H9 (cell line): ENCODE data around the gene COA1. TPM values are rescaled to one million over a fixed set of nuclear protein-coding genes. Genes with fewer than 3 reads are reported as not detected.

Experiments
- DNase-seq: peaks from one replicate; pipeline ENCODE4 v3.0.0-alpha.2; 2017
- H2AFZ ChIP-seq: one replicate; pipeline ENCODE4 v1.6.1; 2013; ENCODE audit warnings: mild to moderate bottlenecking, low read length, control low read depth, moderate library complexity
- H2AK5ac ChIP-seq: 2 replicates; pipeline ENCODE4 v1.6.1; 2013; ENCODE audit warnings: low read length, control low read depth, mixed read lengths; ENCODE audit not compliant: insufficient read length
- H2BK120ac ChIP-seq: one replicate; pipeline ENCODE4 v1.6.1; 2013; ENCODE audit warnings: low read depth, mild to moderate bottlenecking, low read length, control low read depth, inconsistent platforms; ENCODE audit not compliant: poor library complexity, severe bottlenecking
- H2BK12ac ChIP-seq: 2 replicates; pipeline ENCODE4 v1.6.1; 2013; ENCODE audit warnings: low read length, control low read depth, mixed read lengths, low read depth; ENCODE audit not compliant: insufficient read length
- H2BK15ac ChIP-seq: 2 replicates; pipeline ENCODE4 v1.6.1; 2013; ENCODE audit warnings: low read depth, low read length, control low read depth
- H2BK20ac ChIP-seq: one replicate; pipeline ENCODE4 v1.6.1; 2013; ENCODE audit warnings: low read depth, mild to moderate bottlenecking, low read length, control low read depth, inconsistent platforms; ENCODE audit not compliant: poor library complexity, severe bottlenecking
- H2BK5ac ChIP-seq: 2 replicates; pipeline ENCODE4 v1.6.1; 2013; ENCODE audit warnings: low read length, control low read depth, mixed read lengths; ENCODE audit not compliant: insufficient read length
- H3K14ac ChIP-seq: 2 replicates; pipeline ENCODE4 v1.6.1; 2013; ENCODE audit warnings: low read length, control low read depth; ENCODE audit not compliant: insufficient read depth
- H3K18ac ChIP-seq: 2 replicates; pipeline ENCODE4 v1.6.1; 2013; ENCODE audit warnings: low read depth, mild to moderate bottlenecking, mixed read lengths, low read length, control low read depth; ENCODE audit not compliant: insufficient read length
- H3K23ac ChIP-seq: 2 replicates; pipeline ENCODE4 v1.6.1; 2013; ENCODE audit warnings: low read length, control low read depth, mixed read lengths, low read depth; ENCODE audit not compliant: insufficient read length
- H3K23me2 ChIP-seq: 2 replicates; pipeline ENCODE4 v1.6.1; 2013; ENCODE audit warnings: low read depth, mild to moderate bottlenecking, mixed read lengths, low read length, control low read depth; ENCODE audit not compliant: insufficient read length, poor library complexity, severe bottlenecking
- H3K27ac ChIP-seq: 2 replicates; pipeline ENCODE4 v1.5.1; 2013; ENCODE audit warnings: low read length, control low read depth, mixed read lengths, low read depth; ENCODE audit not compliant: insufficient read length
- H3K27me3 ChIP-seq: 2 replicates; pipeline ENCODE4 v1.6.1; 2013; ENCODE audit warnings: low read length, control low read depth, inconsistent platforms; ENCODE audit not compliant: insufficient read depth
- H3K4ac ChIP-seq: 2 replicates; pipeline ENCODE4 v1.6.1; 2013; ENCODE audit warnings: low read depth, mild to moderate bottlenecking, control low read depth, inconsistent platforms, low read length, moderate library complexity
- H3K4me1 ChIP-seq: 2 replicates; pipeline ENCODE4 v1.6.1; 2013; ENCODE audit warnings: low read length, control low read depth, inconsistent platforms; ENCODE audit not compliant: insufficient read depth
- H3K4me2 ChIP-seq: 2 replicates; pipeline ENCODE4 v1.6.1; 2013; ENCODE audit warnings: low read length, control low read depth, mixed read lengths; ENCODE audit not compliant: insufficient read length, insufficient read depth
- H3K56ac ChIP-seq: 2 replicates; pipeline ENCODE4 v1.6.1; 2013; ENCODE audit warnings: low read depth, mild to moderate bottlenecking, mixed read lengths, low read length, control low read depth; ENCODE audit not compliant: insufficient read length
- H3K79me1 ChIP-seq: 2 replicates; pipeline ENCODE4 v1.6.1; 2013; ENCODE audit warnings: low read depth, mild to moderate bottlenecking, moderate library complexity, low read length, control low read depth, inconsistent platforms; ENCODE audit not compliant: insufficient read depth, poor library complexity, severe bottlenecking
- H3K79me2 ChIP-seq: 2 replicates; pipeline ENCODE4 v1.6.1; 2013; ENCODE audit warnings: low read length, control low read depth, inconsistent platforms; ENCODE audit not compliant: insufficient read depth
- H3K9ac ChIP-seq: 2 replicates; pipeline ENCODE4 v1.6.1; 2013; ENCODE audit warnings: low read length, control low read depth, mixed read lengths; ENCODE audit not compliant: insufficient read length; ENCODE audit errors: extremely low read depth
- H3K9me3 ChIP-seq: one replicate; pipeline ENCODE4 v1.6.1; 2013; ENCODE audit warnings: low read depth, low read length, inconsistent platforms; ENCODE audit not compliant: control insufficient read depth
- H3T11ph ChIP-seq: one replicate; pipeline ENCODE4 v1.6.1; 2013; ENCODE audit warnings: mild to moderate bottlenecking, low read length, control low read depth, inconsistent platforms
- H4K20me1 ChIP-seq: one replicate; pipeline ENCODE4 v1.6.1; 2013; ENCODE audit not compliant: control insufficient read depth, insufficient read length, insufficient read depth
- H4K5ac ChIP-seq: 2 replicates; pipeline ENCODE4 v1.6.1; 2013; ENCODE audit warnings: low read depth, mild to moderate bottlenecking, mixed read lengths, low read length, control low read depth; ENCODE audit not compliant: insufficient read length
- H4K8ac ChIP-seq: replicated peaks from 2 replicates; pipeline ENCODE4 v1.6.1; 2013; ENCODE audit warnings: low read length, control low read depth, mixed read lengths, low read depth; ENCODE audit not compliant: insufficient read length
- H4K91ac ChIP-seq: 2 replicates; pipeline ENCODE4 v1.6.1; 2013; ENCODE audit warnings: low read depth, mild to moderate bottlenecking, moderate library complexity, mixed read lengths, low read length, control low read depth; ENCODE audit not compliant: insufficient read length
- H3K27ac Mint-ChIP-seq, 3 experiments: 2 replicates in 2 of 3; 3 replicates in 1 of 3; pipeline ENCODE4 v1.8.0; 2020 to 2021; ENCODE audit warnings: mixed read lengths in 3 of 3, mild to moderate bottlenecking in 1 of 3, moderate library complexity in 1 of 3
- H3K27me3 Mint-ChIP-seq: 2 replicates; pipeline ENCODE4 v1.8.0; 2021; ENCODE audit warnings: low read depth, mild to moderate bottlenecking, moderate library complexity, mixed read lengths
- H3K36me3 Mint-ChIP-seq, 3 experiments: 2 replicates in 2 of 3; 3 replicates in 1 of 3; pipeline ENCODE4 v1.8.0; 2020 to 2021; ENCODE audit warnings: low read depth in 3 of 3, mixed read lengths in 3 of 3; ENCODE audit not compliant: insufficient read depth in 1 of 3
- H3K4me1 Mint-ChIP-seq, 2 experiments: 2 replicates each; pipeline ENCODE4 v1.8.0; 2020; ENCODE audit warnings: mixed read lengths in 2 of 2
- H3K4me3 Mint-ChIP-seq, 2 experiments: 2 replicates in 1 of 2; 3 replicates in 1 of 2; pipeline ENCODE4 v1.8.0; 2020 to 2021; ENCODE audit warnings: mild to moderate bottlenecking in 2 of 2, mixed read lengths in 2 of 2, moderate library complexity in 1 of 2
- H3K9me3 Mint-ChIP-seq, 2 experiments: 2 replicates in 1 of 2; 3 replicates in 1 of 2; pipeline ENCODE4 v1.8.0; 2020; ENCODE audit warnings: mild to moderate bottlenecking in 2 of 2, mixed read lengths in 2 of 2, moderate library complexity in 1 of 2
- WGBS: extraction: QIAGEN DNeasy Blood & Tissue Kit; methylation state at CpG from one replicate; pipeline ENCODE4 v1.1.7; 2013; ENCODE audit warnings: missing lambda C conversion rate, low lambda C conversion rate, mixed read lengths; ENCODE audit not compliant: insufficient read length; ENCODE audit errors: extremely low coverage; 5-methylcytosine and 5-hydroxymethylcytosine counted together
- total RNA-seq: library from RNA; stranded (reverse); gene quantifications from 2 replicates; pipeline ENCODE4 v1.2.1, GENCODE V29; 2021
- TF ChIP-seq, protein P1 (sequence below): fragments of 200-600 bp; sonication (generic); conservative IDR thresholded peaks from 3 replicates; pipeline ENCODE4 v1.8.0; 2021; ENCODE audit warnings: antibody characterized with exemption, mild to moderate bottlenecking

The COA1 gene
- total RNA-seq, 1 experiment from 2014 or later = 138 TPM

GRCh38 chr7:43697690-43698089 lies 31.6 kb downstream of the COA1 start:
- Mint-ChIP-seq H3K4me1 (peaks cover 26 to 31% of the 10 kb centered on the region in 2 experiments), H3K9me3 (no peaks in the 10 kb centered on the region), H3K4me3 (no peak overlapping the region), H3K27ac (no peak overlapping the region; a peak in 1 of 7 replicates), H3K27me3 (no peaks in the 10 kb centered on the region), H3K36me3 (0 out of 7 replicates have a peak, but pooled peaks cover 0 to 3% (median 0%) of the 10 kb centered on the region in 3 experiments)
- Histone ChIP-seq H2BK5ac (no peak overlapping the region), H3K23me2 (no peaks in the 10 kb centered on the region), H3K23ac (no peak overlapping the region), H3K14ac (no peak overlapping the region), H4K91ac (no peak overlapping the region), H3K4ac (no peak overlapping the region), H3K18ac (no peak overlapping the region), H3K9me3 (no peaks in the 10 kb centered on the region), H3K56ac (no peak overlapping the region), H3K79me2 (peaks cover 35% of the 10 kb centered on the region; the same call in 1 of the 2 replicates), H3K79me1 (peaks cover 3% of the 10 kb centered on the region), H2BK120ac (no peak overlapping the region), H2BK20ac (no peak overlapping the region), H3K27me3 (no peaks in the 10 kb centered on the region), H3K4me2 (no peak overlapping the region), H2BK12ac (no peak overlapping the region), H2AFZ (no peak overlapping the region), H4K5ac (no peak overlapping the region), H3T11ph (no peak overlapping the region), H4K20me1 (no peaks in the 10 kb centered on the region), H3K4me1 (peaks cover 10% of the 10 kb centered on the region; the same call in 1 of the 2 replicates), H2BK15ac (no peak overlapping the region), H3K9ac (no peak overlapping the region), H3K27ac (no peak overlapping the region), H2AK5ac (no peak overlapping the region), H4K8ac (no peak overlapping the region)
- no CpG with 5 or more reads among the region's 4 CpGs for WGBS
- TF ChIP-seq, protein P1, sequence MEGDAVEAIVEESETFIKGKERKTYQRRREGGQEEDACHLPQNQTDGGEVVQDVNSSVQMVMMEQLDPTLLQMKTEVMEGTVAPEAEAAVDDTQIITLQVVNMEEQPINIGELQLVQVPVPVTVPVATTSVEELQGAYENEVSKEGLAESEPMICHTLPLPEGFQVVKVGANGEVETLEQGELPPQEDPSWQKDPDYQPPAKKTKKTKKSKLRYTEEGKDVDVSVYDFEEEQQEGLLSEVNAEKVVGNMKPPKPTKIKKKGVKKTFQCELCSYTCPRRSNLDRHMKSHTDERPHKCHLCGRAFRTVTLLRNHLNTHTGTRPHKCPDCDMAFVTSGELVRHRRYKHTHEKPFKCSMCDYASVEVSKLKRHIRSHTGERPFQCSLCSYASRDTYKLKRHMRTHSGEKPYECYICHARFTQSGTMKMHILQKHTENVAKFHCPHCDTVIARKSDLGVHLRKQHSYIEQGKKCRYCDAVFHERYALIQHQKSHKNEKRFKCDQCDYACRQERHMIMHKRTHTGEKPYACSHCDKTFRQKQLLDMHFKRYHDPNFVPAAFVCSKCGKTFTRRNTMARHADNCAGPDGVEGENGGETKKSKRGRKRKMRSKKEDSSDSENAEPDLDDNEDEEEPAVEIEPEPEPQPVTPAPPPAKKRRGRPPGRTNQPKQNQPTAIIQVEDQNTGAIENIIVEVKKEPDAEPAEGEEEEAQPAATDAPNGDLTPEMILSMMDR = no peak
- DNase-seq = no peak
